IMR-90 (cell line): ENCODE data around the gene CCDC88B. TPM values are rescaled to one million over a fixed set of nuclear protein-coding genes. Genes with fewer than 3 reads are reported as not detected.

Experiments
- ATAC-seq: fragments of 200-7000 bp; cut with Tn5 transposase; 2 replicates; pipeline ENCODE4 v1.9.1; 2020; ENCODE audit warnings: low read depth, mild to moderate bottlenecking, moderate library complexity
- BruUV-seq: library from RNA; stranded (reverse); fragments of 400-500 nt; replicated peaks from 2 replicates; lab custom pipeline; 2021; lab: Mats Ljungman, UMichigan
- CTCF ChIA-PET: fragments of 300-600 bp; formaldehyde crosslinking; extraction: SDS; loops from one replicate; lab custom pipeline; 2021; ENCODE audit warnings: antibody characterized with exemption; lab: Yijun Ruan, JAX
- POLR2A ChIA-PET: fragments of 300-600 bp; sonication (Branson Sonifier 250); formaldehyde crosslinking; loops from one replicate; lab custom pipeline; 2022; ENCODE audit warnings: antibody characterized with exemption; ENCODE audit not compliant: unreplicated experiment; lab: Charles Lee
- DNase-seq: peaks from one replicate; pipeline ENCODE4 v3.0.0; 2013
- H2AFZ ChIP-seq: replicated peaks from 2 replicates; pipeline ENCODE3; 2013; ENCODE audit warnings: low read length, mild to moderate bottlenecking; ENCODE audit not compliant: poor library complexity
- H2AK5ac ChIP-seq: 2 replicates; pipeline ENCODE4 v1.6.1; 2013; ENCODE audit warnings: low read depth, low read length, inconsistent platforms
- H2AK9ac ChIP-seq: replicated peaks from 2 replicates; pipeline ENCODE3; 2013; ENCODE audit warnings: mild to moderate bottlenecking, low read depth, low read length, moderate library complexity; ENCODE audit not compliant: poor library complexity
- H2BK120ac ChIP-seq: 2 replicates; pipeline ENCODE4 v1.6.1; 2013; ENCODE audit warnings: low read depth, low read length, inconsistent platforms
- H2BK15ac ChIP-seq: 3 replicates; pipeline ENCODE4 v1.6.1; 2013; ENCODE audit warnings: low read depth, low read length, inconsistent platforms
- H2BK20ac ChIP-seq: 2 replicates; pipeline ENCODE4 v1.6.1; 2013; ENCODE audit warnings: low read depth, mild to moderate bottlenecking, inconsistent platforms, low read length, moderate library complexity
- H2BK5ac ChIP-seq: 2 replicates; pipeline ENCODE4 v1.6.1; 2013; ENCODE audit warnings: mild to moderate bottlenecking, low read depth, low read length, inconsistent platforms; ENCODE audit not compliant: poor library complexity, severe bottlenecking
- H3K14ac ChIP-seq: replicated peaks from 2 replicates; pipeline ENCODE4 v1.6.1; 2013; ENCODE audit warnings: low read depth, low read length, inconsistent platforms
- H3K18ac ChIP-seq: 2 replicates; pipeline ENCODE4 v1.6.1; 2013; ENCODE audit warnings: low read depth, low read length, control low read depth
- H3K23ac ChIP-seq: 2 replicates; pipeline ENCODE4 v1.6.1; 2013; ENCODE audit warnings: low read depth, low read length, inconsistent platforms
- H3K27ac ChIP-seq: 2 replicates; pipeline ENCODE4 v1.5.1; 2013; ENCODE audit warnings: mild to moderate bottlenecking, control low read depth, low read length; ENCODE audit not compliant: insufficient read depth
- H3K27me3 ChIP-seq: 2 replicates; pipeline ENCODE4 v1.6.1; 2013; ENCODE audit warnings: low read length; ENCODE audit not compliant: control insufficient read depth, insufficient read depth
- H3K36me3 ChIP-seq: 2 replicates; pipeline ENCODE4 v1.6.1; 2013; ENCODE audit warnings: low read length, mixed read lengths; ENCODE audit not compliant: control insufficient read depth, insufficient read depth
- H3K4ac ChIP-seq: 2 replicates; pipeline ENCODE4 v1.6.1; 2013; ENCODE audit warnings: low read depth, low read length, inconsistent platforms
- H3K4me1 ChIP-seq: 2 replicates; pipeline ENCODE4 v1.6.1; 2013; ENCODE audit warnings: low read length, mixed read lengths; ENCODE audit not compliant: control insufficient read depth, insufficient read depth
- H3K4me2 ChIP-seq: 2 replicates; pipeline ENCODE4 v1.6.1; 2013; ENCODE audit warnings: low read depth, mild to moderate bottlenecking, control low read depth, low read length, moderate library complexity
- H3K4me3 ChIP-seq: 2 replicates; pipeline ENCODE4 v1.5.1; 2013; ENCODE audit warnings: low read depth, mild to moderate bottlenecking, control low read depth, low read length, moderate library complexity; ENCODE audit not compliant: insufficient read depth
- H3K56ac ChIP-seq: 2 replicates; pipeline ENCODE4 v1.6.1; 2013; ENCODE audit warnings: low read length, inconsistent platforms; ENCODE audit not compliant: insufficient read depth; ENCODE audit errors: extremely low read depth
- H3K79me1 ChIP-seq, 2 experiments: 2 replicates each; pipeline ENCODE4 v1.6.1; 2013; ENCODE audit warnings: low read length in 2 of 2, inconsistent platforms in 1 of 2, low read depth in 1 of 2
- H3K9ac ChIP-seq: 2 replicates; pipeline ENCODE4 v1.6.1; 2013; ENCODE audit warnings: low read depth, low read length, control low read depth
- H3K9me1 ChIP-seq: 2 replicates; pipeline ENCODE4 v1.6.1; 2013; ENCODE audit warnings: low read length, inconsistent platforms; ENCODE audit not compliant: insufficient read depth
- H3K9me3 ChIP-seq: 2 replicates; pipeline ENCODE4 v1.6.1; 2013; ENCODE audit warnings: low read length; ENCODE audit not compliant: control insufficient read depth, insufficient read depth
- H4K20me1 ChIP-seq: 2 replicates; pipeline ENCODE4 v1.6.1; 2013; ENCODE audit warnings: low read length, inconsistent platforms; ENCODE audit not compliant: insufficient read depth
- H4K5ac ChIP-seq: 2 replicates; pipeline ENCODE4 v1.6.1; 2013; ENCODE audit warnings: mild to moderate bottlenecking, low read depth, low read length, control low read depth
- H4K8ac ChIP-seq, 2 experiments: 2 replicates each; pipeline ENCODE4 v1.6.1; 2013; ENCODE audit warnings: low read depth in 2 of 2, low read length in 2 of 2, control low read depth in 1 of 2, inconsistent platforms in 1 of 2
- H4K91ac ChIP-seq: 2 replicates; pipeline ENCODE4 v1.6.1; 2013; ENCODE audit warnings: low read depth, low read length, inconsistent platforms; ENCODE audit not compliant: insufficient read depth
- BHLHE40 ChIP-seq: fragments of 150-350 bp; IDR thresholded peaks from 2 replicates; pipeline ENCODE4 v1.6.1; 2016; ENCODE audit warnings: mild to moderate bottlenecking, low read depth, low read length
- CEBPB ChIP-seq: IDR thresholded peaks from 2 replicates; pipeline ENCODE4 v1.6.1; 2012; ENCODE audit warnings: low read depth, low read length, improper control_type of control experiment
- CHD1 ChIP-seq: IDR thresholded peaks from 2 replicates; pipeline ENCODE4 v1.6.1; 2012; ENCODE audit warnings: low read depth, low read length, improper control_type of control experiment
- CTCF ChIP-seq: conservative IDR thresholded peaks from 2 replicates; pipeline ENCODE4 v1.5.1; 2012; ENCODE audit warnings: mild to moderate bottlenecking, low read depth, low read length, improper control_type of control experiment
- ELK1 ChIP-seq: fragments of 150-350 bp; IDR thresholded peaks from 2 replicates; pipeline ENCODE4 v1.6.1; 2016; ENCODE audit warnings: low read depth, mild to moderate bottlenecking, low read length, moderate library complexity, borderline replicate concordance
- FOS ChIP-seq: fragments of 150-350 bp; IDR thresholded peaks from 2 replicates; pipeline ENCODE4 v1.6.1; 2016; ENCODE audit warnings: low read depth, low read length
- MAFK ChIP-seq: IDR thresholded peaks from 2 replicates; pipeline ENCODE4 v1.6.1; 2012; ENCODE audit warnings: low read depth, low read length, improper control_type of control experiment
- MAZ ChIP-seq: IDR thresholded peaks from 2 replicates; pipeline ENCODE4 v1.6.1; 2012; ENCODE audit warnings: low read depth, mild to moderate bottlenecking, low read length, improper control_type of control experiment, moderate library complexity, borderline replicate concordance
- MXI1 ChIP-seq: IDR thresholded peaks from 2 replicates; pipeline ENCODE4 v1.6.1; 2012; ENCODE audit warnings: low read depth, mild to moderate bottlenecking, low read length, moderate library complexity, borderline replicate concordance
- NFE2L2 ChIP-seq: fragments of 150-350 bp; IDR thresholded peaks from 2 replicates; pipeline ENCODE4 v1.6.1; 2016; ENCODE audit warnings: low read depth, mild to moderate bottlenecking, low read length
- POLR2A ChIP-seq: IDR thresholded peaks from 2 replicates; pipeline ENCODE4 v1.6.1; 2012; ENCODE audit warnings: mild to moderate bottlenecking, low read depth, low read length
- RAD21 ChIP-seq: IDR thresholded peaks from 2 replicates; pipeline ENCODE4 v1.6.1; 2012; ENCODE audit warnings: low read length, improper control_type of control experiment
- RCOR1 ChIP-seq: IDR thresholded peaks from 2 replicates; pipeline ENCODE4 v1.6.1; 2012; ENCODE audit warnings: mild to moderate bottlenecking, low read length, improper control_type of control experiment; ENCODE audit not compliant: insufficient replicate concordance
- RFX5 ChIP-seq: IDR thresholded peaks from 2 replicates; pipeline ENCODE4 v1.8.0; 2012; ENCODE audit warnings: low read depth, mild to moderate bottlenecking, low read length, moderate library complexity
- SMC3 ChIP-seq: fragments of 150-350 bp; IDR thresholded peaks from 2 replicates; pipeline ENCODE4 v1.6.1; 2016; ENCODE audit warnings: low read depth, mild to moderate bottlenecking, antibody characterized with exemption, low read length, moderate library complexity
- WGBS, 2 experiments: methylation state at CpG; one replicate each; pipeline versions ENCODE4 v1.1.5 to v1.1.7; 2013; ENCODE audit warnings: missing lambda C conversion rate in 2 of 2; ENCODE audit not compliant: insufficient read length in 1 of 2; ENCODE audit errors: extremely low coverage in 2 of 2; 5-methylcytosine and 5-hydroxymethylcytosine counted together
- dilution Hi-C: fragments of 300-500 bp; cut with HindIII; formaldehyde crosslinking; loops from one replicate; pipeline ENCODE4 v1.14.3; 2018; ENCODE audit warnings: low sequenced_read_pairs; ENCODE audit not compliant: unreplicated experiment
- in situ Hi-C: fragments of 300-500 bp; cut with MboI; formaldehyde crosslinking; loops from 3 replicates; pipeline ENCODE4 v1.14.3; 2019; ENCODE audit warnings: low sequenced_read_pairs, inconsistent platforms, mixed read lengths
- intact Hi-C: fragments of 100-400 bp; cut with micrococcal nuclease; formaldehyde crosslinking; loops from 2 replicates; pipeline ENCODE4 v1.10.0; 2022
- polyA plus RNA-seq, 3 experiments: library from polyadenylated mRNA; depleted of rRNA; stranded (reverse); fragments of >200 nt; gene quantifications; 2 replicates each; pipeline ENCODE4 v1.2.3, GENCODE V29; 2012; ENCODE audit warnings: low replicate concordance in 1 of 3
- total RNA-seq: library from RNA; depleted of rRNA; stranded (reverse); fragments of >200 nt; gene quantifications from 2 replicates; pipeline ENCODE4 v1.2.3, GENCODE V29; 2012
- TF ChIP-seq, protein P1 (sequence below): fragments of 150-350 bp; IDR thresholded peaks from 2 replicates; pipeline ENCODE4 v1.6.1; 2017; ENCODE audit warnings: mild to moderate bottlenecking, antibody characterized with exemption, low read length, low read depth

CCDC88B gene
- total and polyA plus RNA-seq, 2 of the 4 experiments (the other 2 are of a cell fraction) = 1.3 to 2.5 TPM

- no peak overlapping the region for H3K27ac ChIP-seq
- no peak overlapping the region for H3K4me2 ChIP-seq
- no TSS peak for BruUV-seq
- H2AK5ac ChIP-seq = no peak overlapping the region
- H4K5ac ChIP-seq = no peak overlapping the region
- H3K9me3 ChIP-seq = no peaks in the 10 kb centered on the region
- no peak for TF ChIP-seq RAD21
- TF ChIP-seq NFE2L2 = no peak
- TF ChIP-seq RFX5 = no peak
- no peak for TF ChIP-seq BHLHE40
- no peak for TF ChIP-seq POLR2A
- TF ChIP-seq RCOR1 = no peak
- no peak for TF ChIP-seq CTCF
- no peak for TF ChIP-seq CEBPB
- TF ChIP-seq, protein P1, sequence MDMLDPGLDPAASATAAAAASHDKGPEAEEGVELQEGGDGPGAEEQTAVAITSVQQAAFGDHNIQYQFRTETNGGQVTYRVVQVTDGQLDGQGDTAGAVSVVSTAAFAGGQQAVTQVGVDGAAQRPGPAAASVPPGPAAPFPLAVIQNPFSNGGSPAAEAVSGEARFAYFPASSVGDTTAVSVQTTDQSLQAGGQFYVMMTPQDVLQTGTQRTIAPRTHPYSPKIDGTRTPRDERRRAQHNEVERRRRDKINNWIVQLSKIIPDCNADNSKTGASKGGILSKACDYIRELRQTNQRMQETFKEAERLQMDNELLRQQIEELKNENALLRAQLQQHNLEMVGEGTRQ = no peak
- no peak for TF ChIP-seq SMC3
- TF ChIP-seq CHD1 = no peak
- no peak for TF ChIP-seq MAFK
- TF ChIP-seq ELK1 = no peak
- no peak for TF ChIP-seq MAZ
- TF ChIP-seq MXI1 = no peak
- TF ChIP-seq FOS = no peak
- no peak overlapping the region for H4K91ac ChIP-seq
- in situ Hi-C loops (no loop called here), dilution Hi-C loops (no loop called here), intact Hi-C loops (no loop called here)
- H3K36me3 ChIP-seq = peaks cover 55% of the 10 kb centered on the region
- H3K4me1 ChIP-seq = peaks cover 7% of the 10 kb centered on the region
- no peak overlapping the region for H2AFZ ChIP-seq
- no peak overlapping the region for H3K18ac ChIP-seq
- no peak overlapping the region for H3K23ac ChIP-seq
- no peak overlapping the region for H3K14ac ChIP-seq
- ATAC-seq (no peak), DNase-seq (no peak)
- no peak overlapping the region for H3K4ac ChIP-seq
- no peak overlapping the region for H2BK120ac ChIP-seq
- no peak overlapping the region for H2BK5ac ChIP-seq
- H3K56ac ChIP-seq = no peak overlapping the region
- no peaks in the 10 kb centered on the region for H4K20me1 ChIP-seq
- no peak overlapping the region for H3K4me3 ChIP-seq
- H3K27me3 ChIP-seq = no peaks in the 10 kb centered on the region
- H3K9ac ChIP-seq = no peak overlapping the region
- H2BK20ac ChIP-seq = no peak overlapping the region
- WGBS, 2 experiments = 80% methylated on average over 2 of the region's 6 CpGs; no CpG with 5 or more reads in 1 of the 2 experiments
- H4K8ac ChIP-seq = no peak overlapping the region
- CTCF ChIA-PET = no interaction called here
- H3K79me1 ChIP-seq = peaks cover 5 to 54% of the 10 kb centered on the region in 2 experiments
- no peak overlapping the region for H2AK9ac ChIP-seq
- POLR2A ChIA-PET = no interaction called here
- H2BK15ac ChIP-seq = no peak overlapping the region
- H3K9me1 ChIP-seq = peaks cover 11% of the 10 kb centered on the region
Observed at GRCh38 chr11:64364435-64364834, 24.4 kb downstream of the CCDC88B start.
